ENCODE data around the gene TTC27.

Gene TTC27

GRCh38 chr2:32663864-32664263 lies 36.0 kb downstream of the TTC27 start:
- no peak for DNase-seq
- H3K36me3 ChIP-seq (ENCODE audit: control insufficient read depth, insufficient read depth, low read length), result no peaks in the 10 kb centered on the region
- no peaks in the 10 kb centered on the region for H3K27me3 ChIP-seq (replicated peaks; ENCODE audit: control insufficient read depth, insufficient read depth, low read length, poor library complexity, severe bottlenecking)
- H3K27ac ChIP-seq (ENCODE audit: insufficient read depth, low read length, poor library complexity, severe bottlenecking), result no peak overlapping the region
- H3K4me1 ChIP-seq (ENCODE audit: control insufficient read depth, insufficient read depth, low read length, poor library complexity, severe bottlenecking), result no peaks in the 10 kb centered on the region
- no peak overlapping the region for H3K4me3 ChIP-seq (ENCODE audit: insufficient read depth, low read depth, low read length, poor library complexity, severe bottlenecking)
- H3K9me3 ChIP-seq (ENCODE audit: control insufficient read depth, low read length), result no peaks in the 10 kb centered on the region

- H3K36me3 ChIP-seq (ENCODE audit: control insufficient read depth, insufficient read depth, low read length), result no peaks in the 10 kb centered on the region
- no peaks in the 10 kb centered on the region for H3K4me1 ChIP-seq (ENCODE audit: control insufficient read depth, insufficient read depth, low read length, poor library complexity, severe bottlenecking)
- no peak for DNase-seq
- no peak overlapping the region for H3K27ac ChIP-seq (ENCODE audit: insufficient read depth, low read length, poor library complexity, severe bottlenecking)
- no peaks in the 10 kb centered on the region for H3K9me3 ChIP-seq (ENCODE audit: control insufficient read depth, low read length)
- no peak overlapping the region for H3K4me3 ChIP-seq (ENCODE audit: insufficient read depth, low read depth, low read length, poor library complexity, severe bottlenecking)
- no peaks in the 10 kb centered on the region for H3K27me3 ChIP-seq (replicated peaks; ENCODE audit: control insufficient read depth, insufficient read depth, low read length, poor library complexity, severe bottlenecking)
Measured at GRCh38 chr2:32666704-32667103, 38.9 kb downstream of the TTC27 start.

GRCh38 chr2:32668254-32668653 lies 40.4 kb downstream of the TTC27 start:
- Histone ChIP-seq H3K9me3 (ENCODE audit: control insufficient read depth, low read length) (no peaks in the 10 kb centered on the region), H3K4me1 (ENCODE audit: control insufficient read depth, insufficient read depth, low read length, poor library complexity, severe bottlenecking) (no peaks in the 10 kb centered on the region), H3K27ac (ENCODE audit: insufficient read depth, low read length, poor library complexity, severe bottlenecking) (no peak overlapping the region), H3K4me3 (ENCODE audit: insufficient read depth, low read depth, low read length, poor library complexity, severe bottlenecking) (no peak overlapping the region), H3K36me3 (ENCODE audit: control insufficient read depth, insufficient read depth, low read length) (no peaks in the 10 kb centered on the region), H3K27me3 (replicated peaks; ENCODE audit: control insufficient read depth, insufficient read depth, low read length, poor library complexity, severe bottlenecking) (no peaks in the 10 kb centered on the region)
- no peak for DNase-seq

GRCh38 chr2:32671885-32672533 lies 44.2 kb downstream of the TTC27 start:
- Histone ChIP-seq H3K36me3 (ENCODE audit: control insufficient read depth, insufficient read depth, low read length) (peaks cover 5% of the 10 kb centered on the region), H3K4me1 (ENCODE audit: control insufficient read depth, insufficient read depth, low read length, poor library complexity, severe bottlenecking) (no peaks in the 10 kb centered on the region), H3K9me3 (ENCODE audit: control insufficient read depth, low read length) (no peaks in the 10 kb centered on the region), H3K27ac (ENCODE audit: insufficient read depth, low read length, poor library complexity, severe bottlenecking) (no peak overlapping the region), H3K4me3 (ENCODE audit: insufficient read depth, low read depth, low read length, poor library complexity, severe bottlenecking) (no peak overlapping the region), H3K27me3 (replicated peaks; ENCODE audit: control insufficient read depth, insufficient read depth, low read length, poor library complexity, severe bottlenecking) (no peaks in the 10 kb centered on the region)
- no peak for DNase-seq

GRCh38 chr2:32678825-32679224 lies 51.0 kb downstream of the TTC27 start:
- H3K4me3 ChIP-seq (ENCODE audit: insufficient read depth, low read depth, low read length, poor library complexity, severe bottlenecking), result no peak overlapping the region
- no peak overlapping the region for H3K27ac ChIP-seq (ENCODE audit: insufficient read depth, low read length, poor library complexity, severe bottlenecking)
- no peaks in the 10 kb centered on the region for H3K27me3 ChIP-seq (replicated peaks; ENCODE audit: control insufficient read depth, insufficient read depth, low read length, poor library complexity, severe bottlenecking)

GRCh38 chr2:32680942-32681341 lies 53.1 kb downstream of the TTC27 start:
- Histone ChIP-seq H3K27ac (ENCODE audit: insufficient read depth, low read length, poor library complexity, severe bottlenecking) (no peak overlapping the region), H3K9me3 (ENCODE audit: control insufficient read depth, low read length) (no peaks in the 10 kb centered on the region), H3K27me3 (replicated peaks; ENCODE audit: control insufficient read depth, insufficient read depth, low read length, poor library complexity, severe bottlenecking) (no peaks in the 10 kb centered on the region), H3K36me3 (ENCODE audit: control insufficient read depth, insufficient read depth, low read length) (peaks cover 14% of the 10 kb centered on the region), H3K4me3 (ENCODE audit: insufficient read depth, low read depth, low read length, poor library complexity, severe bottlenecking) (no peak overlapping the region), H3K4me1 (ENCODE audit: control insufficient read depth, insufficient read depth, low read length, poor library complexity, severe bottlenecking) (no peaks in the 10 kb centered on the region)
- DNase-seq, result no peak

More at GRCh38 chr2:32678825-32679224, 51.0 kb downstream of the TTC27 start:
- no peaks in the 10 kb centered on the region for H3K4me1 ChIP-seq (ENCODE audit: control insufficient read depth, insufficient read depth, low read length, poor library complexity, severe bottlenecking)
- H3K36me3 ChIP-seq (ENCODE audit: control insufficient read depth, insufficient read depth, low read length), result peaks cover 16% of the 10 kb centered on the region
- no peak for DNase-seq
- no peaks in the 10 kb centered on the region for H3K9me3 ChIP-seq (ENCODE audit: control insufficient read depth, low read length)

- no peaks in the 10 kb centered on the region for H3K9me3 ChIP-seq (ENCODE audit: control insufficient read depth, low read length)
- H3K4me1 ChIP-seq (ENCODE audit: control insufficient read depth, insufficient read depth, low read length, poor library complexity, severe bottlenecking), result no peaks in the 10 kb centered on the region
- no peaks in the 10 kb centered on the region for H3K27me3 ChIP-seq (replicated peaks; ENCODE audit: control insufficient read depth, insufficient read depth, low read length, poor library complexity, severe bottlenecking)
- no peak for DNase-seq
- H3K4me3 ChIP-seq (ENCODE audit: insufficient read depth, low read depth, low read length, poor library complexity, severe bottlenecking), result no peak overlapping the region
- peaks cover 16% of the 10 kb centered on the region for H3K36me3 ChIP-seq (ENCODE audit: control insufficient read depth, insufficient read depth, low read length)
- no peak overlapping the region for H3K27ac ChIP-seq (ENCODE audit: insufficient read depth, low read length, poor library complexity, severe bottlenecking)
Measured at GRCh38 chr2:32683520-32684086, 55.8 kb downstream of the TTC27 start.

GRCh38 chr2:32688541-32688940 lies 60.7 kb downstream of the TTC27 start:
- no peak overlapping the region for H3K27ac ChIP-seq (ENCODE audit: insufficient read depth, low read length, poor library complexity, severe bottlenecking)
- H3K4me3 ChIP-seq (ENCODE audit: insufficient read depth, low read depth, low read length, poor library complexity, severe bottlenecking), result no peak overlapping the region
- H3K4me1 ChIP-seq (ENCODE audit: control insufficient read depth, insufficient read depth, low read length, poor library complexity, severe bottlenecking), result no peaks in the 10 kb centered on the region
- no peaks in the 10 kb centered on the region for H3K9me3 ChIP-seq (ENCODE audit: control insufficient read depth, low read length)
- no peak for DNase-seq
- peaks cover 6% of the 10 kb centered on the region for H3K36me3 ChIP-seq (ENCODE audit: control insufficient read depth, insufficient read depth, low read length)
- no peaks in the 10 kb centered on the region for H3K27me3 ChIP-seq (replicated peaks; ENCODE audit: control insufficient read depth, insufficient read depth, low read length, poor library complexity, severe bottlenecking)

GRCh38 chr2:32691678-32692077 lies 63.8 kb downstream of the TTC27 start:
- Histone ChIP-seq H3K27me3 (replicated peaks; ENCODE audit: control insufficient read depth, insufficient read depth, low read length, poor library complexity, severe bottlenecking) (no peaks in the 10 kb centered on the region), H3K4me3 (ENCODE audit: insufficient read depth, low read depth, low read length, poor library complexity, severe bottlenecking) (no peak overlapping the region), H3K9me3 (ENCODE audit: control insufficient read depth, low read length) (no peaks in the 10 kb centered on the region), H3K36me3 (ENCODE audit: control insufficient read depth, insufficient read depth, low read length) (no peaks in the 10 kb centered on the region), H3K4me1 (ENCODE audit: control insufficient read depth, insufficient read depth, low read length, poor library complexity, severe bottlenecking) (no peaks in the 10 kb centered on the region), H3K27ac (ENCODE audit: insufficient read depth, low read length, poor library complexity, severe bottlenecking) (no peak overlapping the region)
- DNase-seq, result no peak

GRCh38 chr2:32696439-32696838 lies 68.6 kb downstream of the TTC27 start:
- Histone ChIP-seq H3K9me3 (ENCODE audit: control insufficient read depth, low read length) (no peaks in the 10 kb centered on the region), H3K4me1 (ENCODE audit: control insufficient read depth, insufficient read depth, low read length, poor library complexity, severe bottlenecking) (no peaks in the 10 kb centered on the region), H3K4me3 (ENCODE audit: insufficient read depth, low read depth, low read length, poor library complexity, severe bottlenecking) (no peak overlapping the region), H3K36me3 (ENCODE audit: control insufficient read depth, insufficient read depth, low read length) (no peaks in the 10 kb centered on the region), H3K27me3 (replicated peaks; ENCODE audit: control insufficient read depth, insufficient read depth, low read length, poor library complexity, severe bottlenecking) (no peaks in the 10 kb centered on the region), H3K27ac (ENCODE audit: insufficient read depth, low read length, poor library complexity, severe bottlenecking) (no peak overlapping the region)
- no peak for DNase-seq
